IMR-90 (cell line): ENCODE data around the gene SSTR1.

Source experiments
- CEBPB ChIP-seq: IDR thresholded peaks from 2 replicates; pipeline ENCODE4 v1.6.1; 2012; ENCODE audit warnings: low read depth, low read length, improper control_type of control experiment
- POLR2A ChIP-seq: IDR thresholded peaks from 2 replicates; pipeline ENCODE4 v1.6.1; 2012; ENCODE audit warnings: mild to moderate bottlenecking, low read depth, low read length
- RAD21 ChIP-seq: IDR thresholded peaks from 2 replicates; pipeline ENCODE4 v1.6.1; 2012; ENCODE audit warnings: low read length, improper control_type of control experiment
- RFX5 ChIP-seq: IDR thresholded peaks from 2 replicates; pipeline ENCODE4 v1.8.0; 2012; ENCODE audit warnings: low read depth, mild to moderate bottlenecking, low read length, moderate library complexity
- TF ChIP-seq, protein P1 (sequence below): conservative IDR thresholded peaks from 2 replicates; pipeline ENCODE4 v1.5.1; 2012; ENCODE audit warnings: mild to moderate bottlenecking, low read depth, low read length, improper control_type of control experiment
- TF ChIP-seq, protein P2 (sequence below): fragments of 150-350 bp; IDR thresholded peaks from 2 replicates; pipeline ENCODE4 v1.6.1; 2016; ENCODE audit warnings: low read depth, mild to moderate bottlenecking, low read length, moderate library complexity, borderline replicate concordance
- TF ChIP-seq, protein P3 (sequence below): fragments of 150-350 bp; IDR thresholded peaks from 2 replicates; pipeline ENCODE4 v1.6.1; 2017; ENCODE audit warnings: mild to moderate bottlenecking, antibody characterized with exemption, low read length, low read depth

DNA sequence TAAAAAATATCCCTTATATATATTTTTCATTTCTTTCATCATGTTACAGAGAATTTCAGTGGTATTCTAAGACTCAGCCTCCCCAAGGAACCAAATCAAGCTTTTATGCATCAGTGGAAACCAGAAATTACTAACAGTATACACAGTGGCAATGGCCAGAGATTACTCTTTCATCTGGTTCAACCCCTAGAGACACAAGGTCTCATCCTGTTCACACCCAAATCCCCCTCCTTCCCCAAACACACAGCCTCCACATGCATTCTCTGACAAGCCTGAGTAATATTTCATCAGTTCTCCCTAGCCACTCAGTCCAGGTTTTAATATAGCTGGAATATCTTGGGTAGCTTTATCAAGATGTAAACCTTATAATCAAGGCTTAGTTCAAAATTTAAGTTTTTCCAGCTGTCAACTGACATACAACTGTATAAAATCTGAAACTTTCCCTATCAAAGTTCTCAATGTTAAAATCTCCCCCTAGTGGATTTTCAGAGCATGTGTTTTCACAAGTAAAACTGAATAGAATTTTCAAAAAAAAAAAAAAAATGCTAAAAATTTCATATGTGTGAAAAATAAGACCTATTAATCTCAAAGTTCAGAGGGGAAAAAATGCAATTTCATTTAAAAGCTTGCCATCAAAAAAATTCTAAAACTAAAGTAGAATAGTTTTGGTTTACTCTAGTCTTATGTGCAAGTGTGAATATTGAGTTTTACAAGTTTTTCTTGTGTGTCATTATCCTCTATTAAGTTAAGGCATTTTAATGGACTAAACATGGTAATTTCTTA lies 10.5 kb upstream of the SSTR1 start:
- TF ChIP-seq, protein P1, sequence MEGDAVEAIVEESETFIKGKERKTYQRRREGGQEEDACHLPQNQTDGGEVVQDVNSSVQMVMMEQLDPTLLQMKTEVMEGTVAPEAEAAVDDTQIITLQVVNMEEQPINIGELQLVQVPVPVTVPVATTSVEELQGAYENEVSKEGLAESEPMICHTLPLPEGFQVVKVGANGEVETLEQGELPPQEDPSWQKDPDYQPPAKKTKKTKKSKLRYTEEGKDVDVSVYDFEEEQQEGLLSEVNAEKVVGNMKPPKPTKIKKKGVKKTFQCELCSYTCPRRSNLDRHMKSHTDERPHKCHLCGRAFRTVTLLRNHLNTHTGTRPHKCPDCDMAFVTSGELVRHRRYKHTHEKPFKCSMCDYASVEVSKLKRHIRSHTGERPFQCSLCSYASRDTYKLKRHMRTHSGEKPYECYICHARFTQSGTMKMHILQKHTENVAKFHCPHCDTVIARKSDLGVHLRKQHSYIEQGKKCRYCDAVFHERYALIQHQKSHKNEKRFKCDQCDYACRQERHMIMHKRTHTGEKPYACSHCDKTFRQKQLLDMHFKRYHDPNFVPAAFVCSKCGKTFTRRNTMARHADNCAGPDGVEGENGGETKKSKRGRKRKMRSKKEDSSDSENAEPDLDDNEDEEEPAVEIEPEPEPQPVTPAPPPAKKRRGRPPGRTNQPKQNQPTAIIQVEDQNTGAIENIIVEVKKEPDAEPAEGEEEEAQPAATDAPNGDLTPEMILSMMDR = peak; percentile 53
- TF ChIP-seq RFX5 = no peak
- TF ChIP-seq POLR2A = no peak
- TF ChIP-seq, protein P2, sequence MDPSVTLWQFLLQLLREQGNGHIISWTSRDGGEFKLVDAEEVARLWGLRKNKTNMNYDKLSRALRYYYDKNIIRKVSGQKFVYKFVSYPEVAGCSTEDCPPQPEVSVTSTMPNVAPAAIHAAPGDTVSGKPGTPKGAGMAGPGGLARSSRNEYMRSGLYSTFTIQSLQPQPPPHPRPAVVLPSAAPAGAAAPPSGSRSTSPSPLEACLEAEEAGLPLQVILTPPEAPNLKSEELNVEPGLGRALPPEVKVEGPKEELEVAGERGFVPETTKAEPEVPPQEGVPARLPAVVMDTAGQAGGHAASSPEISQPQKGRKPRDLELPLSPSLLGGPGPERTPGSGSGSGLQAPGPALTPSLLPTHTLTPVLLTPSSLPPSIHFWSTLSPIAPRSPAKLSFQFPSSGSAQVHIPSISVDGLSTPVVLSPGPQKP = no peak
- TF ChIP-seq RAD21 = peak; percentile 53
- no peak for TF ChIP-seq CEBPB
- TF ChIP-seq, protein P3, sequence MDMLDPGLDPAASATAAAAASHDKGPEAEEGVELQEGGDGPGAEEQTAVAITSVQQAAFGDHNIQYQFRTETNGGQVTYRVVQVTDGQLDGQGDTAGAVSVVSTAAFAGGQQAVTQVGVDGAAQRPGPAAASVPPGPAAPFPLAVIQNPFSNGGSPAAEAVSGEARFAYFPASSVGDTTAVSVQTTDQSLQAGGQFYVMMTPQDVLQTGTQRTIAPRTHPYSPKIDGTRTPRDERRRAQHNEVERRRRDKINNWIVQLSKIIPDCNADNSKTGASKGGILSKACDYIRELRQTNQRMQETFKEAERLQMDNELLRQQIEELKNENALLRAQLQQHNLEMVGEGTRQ = no peak
